ENCODE data around the gene DNPEP.

Gene DNPEP

DNA sequence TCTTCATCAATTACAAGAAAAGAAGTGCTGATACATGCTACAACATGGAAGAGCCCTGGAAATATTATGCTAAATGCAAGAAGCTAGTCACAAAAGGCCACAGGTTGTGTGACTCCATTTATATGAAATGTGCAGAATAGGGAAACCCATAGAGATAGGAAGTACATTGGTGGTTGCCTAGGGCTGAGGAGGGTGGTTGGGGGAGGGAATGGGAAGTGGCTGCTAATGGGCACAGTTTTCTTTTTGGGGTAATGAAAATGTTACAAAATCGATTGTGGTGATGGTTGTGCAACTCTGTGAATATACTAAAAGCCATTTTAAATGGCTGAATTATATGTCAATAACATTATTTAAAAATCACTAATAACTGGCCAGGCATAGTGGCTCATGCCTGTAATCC is 30.9 kb downstream of the DNPEP start:
- no peak for DNase-seq

DNA sequence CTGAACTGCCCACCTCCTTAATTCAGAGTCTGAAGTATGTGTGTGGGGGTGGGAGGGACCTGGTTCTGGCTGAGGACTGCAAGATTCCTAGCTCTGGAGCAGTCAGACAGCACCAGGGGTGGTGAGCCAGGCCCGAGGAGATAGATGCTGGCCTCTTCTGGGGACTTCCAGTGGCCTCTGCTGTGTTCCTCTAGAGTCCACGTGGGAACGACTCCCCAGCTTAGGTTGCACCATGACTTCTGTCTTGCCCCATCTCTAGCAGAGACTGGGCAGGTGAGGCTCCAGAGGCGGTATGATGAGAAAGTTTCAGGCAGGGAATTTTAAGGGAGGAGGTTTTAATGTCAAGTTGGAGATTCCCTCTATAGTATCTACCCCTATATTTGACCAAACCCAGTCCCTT is 33.1 kb downstream of the DNPEP start:
- DNase-seq = no peak

DNA sequence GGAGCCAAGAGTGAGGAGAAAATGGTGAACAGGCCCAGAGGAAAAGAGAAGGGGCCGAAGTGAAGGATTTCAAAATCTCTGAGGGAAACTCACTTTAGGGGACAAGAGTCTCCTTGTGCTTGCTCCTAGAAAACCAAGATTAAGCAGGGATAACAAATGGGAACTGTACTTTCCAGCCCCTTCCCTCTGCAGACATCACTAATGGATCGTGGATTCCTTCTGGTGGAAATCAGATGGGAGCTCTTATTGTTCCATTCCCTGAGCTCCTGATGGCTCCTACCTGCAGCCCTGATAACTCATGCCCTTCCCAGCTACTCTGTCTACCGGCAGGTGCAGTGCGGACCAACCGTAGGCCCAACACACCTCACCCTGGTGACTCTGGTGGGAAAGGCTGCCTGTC is 34.6 kb downstream of the DNPEP start:
- no peak for DNase-seq

DNA sequence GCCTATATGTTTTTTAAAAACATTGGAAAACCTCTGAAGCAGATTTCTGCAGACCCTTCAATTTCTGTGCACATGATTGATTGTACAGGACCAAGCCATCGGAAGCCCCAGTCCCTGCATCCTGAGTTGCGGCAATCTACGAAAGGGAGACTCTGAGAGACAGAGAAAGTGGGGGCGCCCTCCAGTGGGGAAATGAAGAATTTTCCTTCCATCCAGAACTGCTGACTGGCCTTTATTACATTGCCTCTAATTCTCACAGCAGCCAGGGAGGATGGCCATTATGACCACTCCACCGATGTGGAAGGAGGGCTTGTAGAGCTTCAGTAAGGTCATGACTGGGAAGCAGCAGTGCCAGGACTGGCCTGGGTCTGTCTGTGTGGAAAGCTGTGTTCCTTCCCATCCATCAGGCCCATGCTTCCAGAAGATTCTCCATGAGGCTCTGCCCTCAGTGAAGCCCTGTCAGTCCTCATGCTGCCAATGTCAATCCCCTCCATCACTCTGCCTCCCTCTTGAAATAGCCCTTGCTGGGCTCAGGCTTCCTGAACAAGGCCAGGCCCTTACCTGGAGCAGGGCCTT is 35.2 kb downstream of the DNPEP start:
- DNase-seq = peak; percentile 81 to 83

DNA sequence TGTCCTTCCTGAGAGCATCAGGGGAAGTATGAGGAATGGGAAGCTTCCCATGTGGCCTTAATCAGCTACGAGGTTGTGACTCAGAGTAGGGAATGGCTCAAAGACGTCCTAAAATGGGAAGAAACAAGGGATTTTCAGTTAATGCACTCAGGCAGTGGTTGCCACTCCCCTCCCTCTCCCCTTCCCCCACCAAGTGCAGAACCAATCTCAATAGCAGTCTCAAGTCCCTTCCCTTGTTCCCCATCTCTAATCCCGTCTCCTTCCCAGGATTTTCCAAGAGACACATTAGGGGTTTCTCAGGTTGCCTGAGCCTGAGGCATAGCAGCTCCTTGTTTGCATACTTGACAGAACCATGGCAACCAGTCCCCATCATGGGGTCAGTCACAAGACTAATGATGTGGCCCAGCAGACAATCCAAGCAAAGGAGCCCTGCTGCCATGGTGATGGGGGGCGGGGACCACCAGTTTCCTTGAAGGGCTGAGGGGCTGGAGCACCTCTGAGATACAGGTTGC is 36.9 kb downstream of the DNPEP start:
- no peak for DNase-seq

DNA sequence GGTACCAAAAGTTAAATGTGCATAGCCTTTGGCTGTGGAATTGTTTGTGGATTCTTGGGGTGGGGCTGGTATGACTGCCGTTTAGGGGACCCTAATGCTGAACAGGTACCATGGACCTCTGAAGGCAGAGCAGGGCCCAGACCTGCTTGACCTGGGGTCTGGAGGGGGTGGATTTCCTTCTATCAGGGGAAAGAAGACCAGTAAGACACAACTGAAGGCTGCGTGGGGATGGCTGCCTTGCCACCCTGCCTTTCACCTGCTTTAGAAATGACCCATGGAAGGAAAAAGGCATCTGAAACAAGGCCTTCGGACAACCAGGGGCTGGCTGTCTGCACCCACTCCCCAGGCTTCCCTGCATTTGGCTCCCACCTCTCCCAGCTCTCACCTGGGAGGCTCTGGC is 37.5 kb downstream of the DNPEP start:
- DNase-seq = no peak

DNA sequence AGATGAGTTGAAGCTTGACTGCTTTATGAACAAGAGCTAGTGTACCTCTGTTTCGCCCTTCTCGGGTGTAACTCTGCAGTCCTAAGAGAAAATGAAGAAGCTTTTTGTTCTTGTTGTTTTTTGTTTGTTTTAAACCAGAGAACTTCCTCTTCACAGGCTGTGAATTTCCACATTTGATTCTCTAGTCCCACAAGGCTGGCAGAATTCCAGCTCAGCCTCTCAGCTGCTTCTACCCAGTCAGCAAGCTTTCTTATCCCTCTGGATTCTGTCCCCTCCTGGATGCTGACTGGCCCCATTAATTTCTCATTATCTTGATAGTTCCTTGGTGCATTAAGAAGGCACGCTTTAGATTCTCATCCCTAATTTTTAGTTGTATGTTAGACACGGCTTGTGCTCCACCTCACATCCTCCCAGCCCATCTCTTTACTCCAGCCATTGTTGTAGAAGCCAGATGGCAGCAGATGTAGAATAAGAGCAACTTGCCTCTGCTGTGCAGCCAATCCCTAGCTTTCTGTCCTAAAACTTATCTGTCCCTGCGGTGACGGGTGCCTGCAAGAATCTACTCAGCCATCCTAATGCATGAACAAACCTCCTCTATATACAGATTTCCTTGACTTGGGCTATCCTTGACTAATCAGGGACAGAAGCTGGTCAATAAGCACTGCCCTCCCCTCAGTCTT is 42.8 kb downstream of the DNPEP start:
- DNase-seq = no peak

DNA sequence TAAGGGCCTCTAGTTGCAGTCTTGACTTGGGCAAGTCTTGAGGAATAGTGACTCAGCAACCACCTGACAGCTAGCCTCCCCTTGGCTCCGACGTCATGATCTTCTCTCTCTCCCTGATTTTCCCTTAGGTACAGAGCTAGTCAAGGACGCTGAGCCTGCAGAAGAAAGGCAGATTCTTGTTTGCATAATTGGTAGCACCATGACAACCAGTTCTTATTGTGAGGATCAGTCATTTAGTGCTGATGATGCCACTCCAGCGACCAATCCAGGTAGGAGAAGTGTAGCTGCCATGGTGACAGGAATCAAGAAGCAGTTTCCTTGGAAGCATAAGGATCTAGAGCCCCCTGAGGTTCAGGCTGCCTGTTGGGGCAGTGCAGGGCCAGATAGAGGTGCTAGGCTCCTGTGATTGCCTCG is 52.3 kb downstream of the DNPEP start:
- no peak for DNase-seq

DNA sequence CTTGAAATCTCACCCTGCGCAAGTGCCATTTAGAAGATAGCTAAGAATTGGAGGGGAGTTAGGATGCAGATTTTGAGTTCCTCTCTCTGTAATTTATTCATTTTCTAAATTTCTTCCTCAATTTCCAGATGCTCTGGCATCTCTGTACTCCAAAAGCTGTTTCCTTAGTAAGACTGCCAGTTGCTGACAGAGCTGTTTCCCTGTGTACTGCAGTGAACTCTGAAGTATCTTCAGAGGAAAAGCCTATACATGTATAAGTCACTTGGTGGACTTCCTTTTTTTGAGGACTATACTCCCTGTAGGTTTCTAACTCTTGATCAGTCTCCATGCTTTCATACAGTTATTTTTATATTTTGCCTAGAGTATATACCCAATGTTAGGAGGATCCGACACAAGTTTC is 53.6 kb downstream of the DNPEP start:
- DNase-seq = no peak

DNA sequence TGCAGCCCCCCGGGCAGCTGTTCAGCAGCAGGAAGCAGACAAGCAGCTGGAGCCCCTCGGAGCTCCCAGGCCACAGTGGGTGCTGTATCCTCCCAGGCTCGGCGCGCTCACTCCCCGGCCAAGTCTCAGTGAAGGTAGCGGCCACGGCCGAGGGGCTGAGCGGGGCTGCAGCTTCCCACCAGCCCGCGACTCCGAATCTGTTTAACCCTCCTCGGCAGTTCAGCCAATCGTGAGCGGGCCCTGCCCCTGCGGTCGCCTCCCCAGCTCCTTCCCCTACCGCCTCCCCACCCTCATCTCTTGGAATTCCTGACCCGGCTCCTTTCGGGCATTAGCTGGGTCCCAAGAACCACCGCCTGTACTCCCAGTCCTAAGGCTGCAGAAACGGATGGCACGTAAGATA is 55.2 kb downstream of the DNPEP start, which contains the start of gene RESP18:
Gene RESP18 (minus strand): TSS at position 203 of the 400 bp plus-strand sequence.
- DNase-seq = no peak

DNA sequence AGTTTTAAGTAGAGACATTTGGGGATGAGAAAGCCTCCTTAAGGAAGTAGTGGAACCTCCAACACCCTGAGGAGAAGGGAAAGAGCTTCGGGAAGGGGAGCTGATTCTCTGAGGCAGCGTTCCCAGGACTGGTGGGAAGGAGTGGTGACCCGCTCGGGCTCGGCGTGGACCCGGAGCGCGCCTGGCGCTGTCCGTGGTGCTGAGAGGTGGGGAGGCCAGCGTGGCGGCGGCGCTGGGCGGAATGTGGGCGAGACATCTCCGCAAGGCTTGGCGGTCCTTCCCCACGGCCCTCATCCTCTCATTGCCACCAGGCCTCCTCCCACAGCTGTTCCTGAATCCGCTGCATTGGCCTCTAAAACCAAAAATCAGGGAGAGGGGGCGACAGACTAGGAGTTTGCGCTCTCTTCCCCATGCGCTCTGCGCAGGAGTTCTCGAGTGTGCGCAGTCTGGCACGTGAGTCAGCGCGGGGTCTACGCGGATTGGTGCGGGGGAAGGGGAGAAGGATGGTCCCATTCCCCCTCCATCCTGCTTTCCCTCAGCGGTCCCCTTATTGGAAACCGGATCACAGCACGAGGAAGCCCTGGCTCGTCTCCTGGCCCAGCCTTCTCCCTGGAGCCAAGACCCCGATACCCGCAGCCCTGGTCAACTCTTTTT is 56.0 kb downstream of the DNPEP start:
- peak; percentile 43 to 45 for DNase-seq

DNA sequence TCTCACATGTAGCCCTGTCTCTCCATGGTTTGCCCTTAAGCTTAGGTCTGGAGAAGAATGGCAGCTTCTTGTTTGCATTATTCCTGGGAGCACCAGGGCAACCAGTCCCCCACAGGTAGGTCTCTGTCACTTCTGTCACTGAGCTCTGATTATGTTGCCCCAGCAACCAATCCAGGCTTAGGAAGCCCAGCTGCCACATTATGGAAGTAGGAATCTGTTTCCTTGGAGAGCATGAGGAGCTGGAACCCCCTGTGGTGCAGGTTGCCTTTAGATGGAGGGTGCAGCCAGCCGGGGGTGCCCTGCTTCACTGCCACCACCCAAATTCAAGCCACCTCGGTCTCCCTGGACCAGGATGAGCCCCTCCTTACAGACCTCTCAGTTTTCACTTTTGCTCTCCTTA is 60.0 kb downstream of the DNPEP start:
- DNase-seq = no peak

DNA sequence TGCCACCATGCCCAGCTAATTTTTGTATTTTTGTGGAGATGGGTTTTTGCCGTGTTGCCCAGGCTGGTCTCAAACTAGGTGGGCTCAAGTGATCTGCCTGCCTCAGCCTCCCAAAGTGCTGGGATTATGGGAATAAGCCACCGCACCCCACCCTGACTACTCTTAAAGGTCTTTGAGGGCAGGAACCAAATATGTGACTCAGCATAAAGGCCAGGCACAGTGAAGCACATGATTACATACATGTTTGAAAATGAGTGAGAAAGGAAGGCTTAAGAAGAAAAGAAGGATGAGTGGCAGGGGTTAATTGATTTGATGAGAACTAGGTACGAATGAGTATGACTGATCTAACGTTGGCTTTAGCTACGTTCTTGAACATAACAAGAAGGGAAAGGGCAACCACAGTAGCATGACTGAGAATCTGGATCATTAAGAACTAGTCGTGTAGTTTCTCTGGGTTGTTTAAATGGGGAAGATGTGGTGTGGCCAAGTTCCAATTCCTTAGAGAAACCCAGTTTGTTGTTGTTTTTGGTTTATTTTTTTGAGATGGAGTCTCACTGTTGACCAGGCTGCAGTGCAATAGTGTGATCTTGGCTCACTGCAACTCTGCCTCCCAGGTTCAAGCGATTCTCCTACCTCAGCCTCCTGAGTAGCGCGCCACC is 61.9 kb downstream of the DNPEP start:
- no peak for DNase-seq

DNA sequence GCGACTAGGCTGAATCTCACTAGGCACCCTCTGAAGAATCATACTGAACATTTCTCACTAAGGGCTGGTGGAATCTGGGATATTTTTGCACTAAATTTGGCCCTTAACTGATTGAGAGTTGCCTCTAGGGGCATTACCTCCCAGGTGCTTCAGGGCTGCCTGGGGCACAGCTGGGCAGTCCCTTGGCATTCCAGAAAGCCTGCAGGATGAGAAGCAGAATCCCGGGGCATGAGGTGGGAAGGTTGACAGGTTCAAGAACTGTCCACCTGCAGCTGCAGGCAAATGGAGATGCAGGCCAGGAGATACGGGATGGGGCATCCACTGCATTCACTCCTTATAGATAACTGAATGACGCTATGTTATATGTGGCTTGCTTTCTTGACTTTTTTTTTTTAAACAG is 62.6 kb downstream of the DNPEP start:
- no peak for DNase-seq

DNA sequence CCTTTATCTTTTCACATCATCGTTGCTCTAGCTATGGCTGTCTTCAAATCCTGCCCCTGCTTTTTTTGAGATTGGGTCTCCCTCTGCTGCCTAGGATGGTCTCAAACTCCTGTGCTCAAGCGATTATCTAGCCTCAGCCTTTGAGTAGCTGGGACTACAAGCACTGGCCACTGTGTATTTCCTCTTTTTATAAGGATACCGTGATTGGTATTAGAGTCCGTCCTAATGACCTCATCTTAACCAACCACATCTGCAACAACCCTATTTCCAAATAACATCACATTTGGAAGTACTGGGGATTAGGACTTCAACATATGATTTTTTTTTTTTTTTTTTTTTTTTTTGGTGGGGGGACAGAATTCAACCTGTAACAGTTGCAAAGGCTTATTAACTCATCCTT is 64.3 kb downstream of the DNPEP start:
- no peak for DNase-seq

Measured in activated T-cell treated with anti-CD3 and anti-CD28 coated beads, Interleukin-2, amount 50 U/mL, for 48 hours (primary cell).